NCI-H1105 (cell line): ENCODE measurements around the gene PDE9A.
"Not testable (repeated sequence)": the region's sequence is repeated elsewhere in the genome, so short reads cannot be mapped to it uniquely, and the experiment has no call there.

Experiments used
- DNase-seq: peaks from one replicate; lab custom pipeline; 2025; lab: John Stamatoyannopoulos, UW

Gene PDE9A

GRCh38 chr21:42653231-42654061 lies at the start of gene PDE9A:
TSS of gene PDE9A (plus strand) at chr21:42653621. CDS start at chr21:42653815, 194 bp downstream.
- peak; percentile 36 for DNase-seq

GRCh38 chr21:42607102-42607501 lies 46.3 kb upstream of the PDE9A start:
- DNase-seq: no peak

- DNase-seq: no peak
Measured at GRCh38 chr21:42607525-42608102, 45.8 kb upstream of the PDE9A start.

GRCh38 chr21:42608446-42608845 lies 45.0 kb upstream of the PDE9A start:
- no peak for DNase-seq

GRCh38 chr21:42609811-42610210 lies 43.6 kb upstream of the PDE9A start:
- no peak for DNase-seq

GRCh38 chr21:42611852-42612251 lies 41.6 kb upstream of the PDE9A start:
- no peak for DNase-seq

GRCh38 chr21:42612390-42612789 lies 41.0 kb upstream of the PDE9A start:
- no peak for DNase-seq

- DNase-seq: no peak
Measured at GRCh38 chr21:42613756-42614155, 39.7 kb upstream of the PDE9A start.

- DNase-seq: no peak
Measured at GRCh38 chr21:42614396-42614795, 39.0 kb upstream of the PDE9A start.

GRCh38 chr21:42614811-42615351 lies 38.5 kb upstream of the PDE9A start:
- DNase-seq: no peak

- DNase-seq: not testable (repeated sequence)
Measured at GRCh38 chr21:42615377-42615776, 38.0 kb upstream of the PDE9A start.

GRCh38 chr21:42615924-42616323 lies 37.5 kb upstream of the PDE9A start:
- DNase-seq: no peak

GRCh38 chr21:42616446-42616845 lies 37.0 kb upstream of the PDE9A start:
- no peak for DNase-seq

- no peak for DNase-seq
Measured at GRCh38 chr21:42616941-42617340, 36.5 kb upstream of the PDE9A start.

- DNase-seq: no peak
Measured at GRCh38 chr21:42617486-42617885, 35.9 kb upstream of the PDE9A start.

- DNase-seq: no peak
Measured at GRCh38 chr21:42618707-42619102, 34.7 kb upstream of the PDE9A start.

GRCh38 chr21:42619166-42619565 lies 34.3 kb upstream of the PDE9A start:
- no peak for DNase-seq

GRCh38 chr21:42619841-42620240 lies 33.6 kb upstream of the PDE9A start:
- no peak for DNase-seq

GRCh38 chr21:42621166-42621818 lies 32.1 kb upstream of the PDE9A start:
- DNase-seq: no peak

- no peak for DNase-seq
Measured at GRCh38 chr21:42621819-42622177, 31.6 kb upstream of the PDE9A start.

- DNase-seq: no peak
Measured at GRCh38 chr21:42622284-42622683, 31.1 kb upstream of the PDE9A start.

GRCh38 chr21:42623694-42624093 lies 29.7 kb upstream of the PDE9A start:
- DNase-seq: no peak
